ENCODE measurements around the gene SRCAP. TPM values are rescaled to one million over a fixed set of nuclear protein-coding genes. Genes with fewer than 3 reads are reported as not detected.
A peak's percentile ranks its signal among the peaks of the same experiment; 100 is the strongest.
"Not testable (repeated sequence)": the region's sequence is repeated elsewhere in the genome, so short reads cannot be mapped to it uniquely, and the experiment has no call there.

SRCAP gene
- total RNA-seq, 1 donor from 2014 or later = 17.1 TPM

DNA sequence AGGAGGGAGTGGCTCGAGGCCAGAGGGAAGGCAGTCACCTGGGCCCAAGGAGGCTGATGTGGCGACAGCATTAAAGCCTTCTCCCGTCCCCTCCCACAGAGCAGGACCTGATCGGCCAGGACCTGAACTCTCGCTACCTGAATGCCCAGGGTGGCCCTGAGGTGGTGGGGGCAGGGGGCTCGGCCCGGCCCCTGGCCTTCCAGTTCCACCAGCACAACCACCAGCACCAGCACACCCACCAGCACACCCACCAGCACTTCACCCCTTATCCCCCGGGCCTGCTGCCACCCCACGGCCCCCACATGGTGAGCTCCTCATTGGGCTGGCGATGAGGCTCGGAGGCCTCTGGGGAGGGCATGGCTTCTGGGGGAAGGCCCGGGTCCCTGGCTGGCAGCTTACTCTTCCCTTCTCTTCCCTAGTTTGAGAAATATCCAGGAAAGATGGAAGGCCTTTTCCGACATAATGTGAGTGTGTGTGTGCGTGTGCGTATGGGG lies 34.3 kb upstream of the SRCAP start:
- no peak for DNase-seq

- DNase-seq = no peak
These were observed 33.7 kb upstream of the SRCAP start for GRCh38 chr16:30665155-30665829.

GRCh38 chr16:30665830-30666190 lies 33.2 kb upstream of the SRCAP start:
- no peak for DNase-seq

DNA sequence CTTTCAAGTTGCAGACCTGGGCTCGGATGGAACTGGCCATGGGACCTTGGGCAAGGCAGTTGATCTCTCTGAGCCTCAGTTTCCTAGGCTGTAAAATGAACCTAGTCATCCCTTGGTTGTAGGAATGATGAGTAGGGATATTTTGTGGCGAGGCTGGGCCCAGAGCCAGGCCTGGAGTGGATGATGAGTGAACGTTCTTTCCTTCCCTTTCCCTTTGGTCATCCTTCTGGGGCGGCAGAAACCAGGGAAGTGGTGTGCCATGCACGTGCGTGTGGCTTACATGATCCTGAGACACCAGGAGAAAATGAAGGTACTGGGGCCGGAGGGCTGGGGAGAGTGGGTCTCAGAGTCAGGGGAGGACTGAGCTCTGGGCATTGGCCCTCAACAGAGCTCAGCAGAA lies 32.3 kb upstream of the SRCAP start:
- DNase-seq = no peak

DNA sequence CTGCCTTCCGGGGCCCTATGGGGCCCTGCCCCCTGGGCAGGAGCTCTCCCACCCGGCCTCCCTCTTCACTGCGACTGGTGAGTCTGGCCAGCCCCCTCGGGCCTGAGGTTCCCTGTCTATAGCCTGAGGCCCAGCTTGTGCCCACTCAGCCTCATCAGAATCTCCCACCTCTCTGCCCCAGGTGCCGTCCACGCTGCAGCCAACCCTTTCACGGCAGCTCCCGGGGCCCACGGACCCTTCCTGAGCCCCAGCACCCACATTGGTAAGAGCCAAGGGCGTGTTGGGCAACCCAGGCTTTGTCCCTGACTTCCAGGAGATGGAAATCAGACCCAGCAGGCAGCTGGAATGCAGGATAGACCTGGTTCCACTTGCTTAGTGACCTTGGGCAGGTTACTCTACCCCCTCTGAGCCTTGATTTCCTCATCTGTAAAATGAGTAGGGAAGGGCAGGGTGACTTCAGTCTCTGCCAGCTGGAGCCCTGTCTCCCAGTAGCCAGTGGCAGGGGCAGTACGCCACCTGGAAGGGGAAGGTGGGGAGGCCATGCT lies 31.5 kb upstream of the SRCAP start:
- no peak for DNase-seq

- no peak for DNase-seq
These were observed 30.6 kb upstream of the SRCAP start for GRCh38 chr16:30668393-30668792.

DNA sequence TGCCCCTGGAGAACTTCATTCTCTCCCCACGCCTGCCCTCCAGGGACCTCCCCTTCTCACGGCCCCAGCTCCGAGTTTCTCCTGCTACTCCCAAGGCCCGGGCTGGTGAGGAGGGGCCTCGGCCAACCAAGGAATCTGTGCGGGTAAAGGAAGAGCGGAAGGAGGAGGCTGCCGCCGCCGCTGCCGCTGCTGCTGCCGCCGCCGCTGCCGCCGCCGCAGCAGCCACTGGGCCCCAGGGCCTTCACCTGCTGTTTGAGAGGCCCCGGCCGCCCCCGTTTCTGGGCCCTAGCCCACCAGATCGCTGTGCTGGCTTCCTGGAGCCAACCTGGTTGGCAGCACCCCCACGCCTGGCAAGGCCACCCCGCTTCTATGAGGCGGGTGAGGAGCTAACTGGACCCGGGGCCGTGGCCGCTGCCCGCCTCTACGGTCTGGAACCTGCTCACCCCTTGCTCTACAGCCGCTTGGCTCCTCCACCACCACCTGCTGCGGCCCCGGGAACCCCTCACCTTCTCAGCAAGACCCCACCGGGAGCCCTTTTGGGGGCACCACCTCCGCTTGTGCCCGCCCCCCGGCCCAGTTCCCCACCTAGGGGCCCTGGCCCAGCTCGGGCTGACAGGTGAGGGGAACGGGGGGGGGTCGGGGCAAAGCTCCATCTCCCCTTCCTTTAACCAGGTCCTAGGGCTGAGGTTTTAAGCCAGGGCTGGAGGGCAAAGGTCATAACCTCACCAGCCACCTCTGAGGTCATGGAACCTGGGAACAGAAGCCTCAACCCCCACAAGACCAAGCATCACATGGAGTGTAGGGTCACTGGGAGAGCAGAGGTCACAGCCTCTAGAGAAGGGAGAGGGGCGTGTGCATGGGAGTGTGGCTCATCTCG lies 29.7 kb upstream of the SRCAP start:
- no peak for DNase-seq

- DNase-seq = no peak
These were observed 28.8 kb upstream of the SRCAP start for GRCh38 chr16:30669903-30670824.

- no peak for DNase-seq
These were observed 23.8 kb upstream of the SRCAP start for GRCh38 chr16:30675143-30675542.

- DNase-seq = no peak
These were observed 20.9 kb upstream of the SRCAP start for GRCh38 chr16:30677931-30678585.

DNA sequence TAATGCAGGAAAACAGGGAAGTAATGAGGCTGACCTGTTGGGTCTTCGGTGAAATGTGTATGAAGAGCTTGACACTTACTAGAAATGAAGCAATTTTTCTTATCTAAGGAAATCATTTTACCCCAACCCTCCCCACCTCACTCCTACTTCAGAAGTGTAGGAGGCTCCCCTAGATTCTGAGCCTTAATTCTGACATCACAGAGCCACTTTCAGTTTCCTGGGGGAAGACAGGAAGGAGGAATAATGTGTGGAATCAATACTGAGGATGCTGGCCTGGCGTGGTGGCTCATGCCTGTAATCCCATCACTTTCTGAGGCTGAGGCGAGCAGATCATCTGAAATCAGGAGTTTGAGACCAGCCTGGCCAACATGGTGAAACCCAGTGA lies 20.4 kb upstream of the SRCAP start:
- no peak for DNase-seq

GRCh38 chr16:30680326-30680725 lies 18.6 kb upstream of the SRCAP start:
- no peak for DNase-seq

DNA sequence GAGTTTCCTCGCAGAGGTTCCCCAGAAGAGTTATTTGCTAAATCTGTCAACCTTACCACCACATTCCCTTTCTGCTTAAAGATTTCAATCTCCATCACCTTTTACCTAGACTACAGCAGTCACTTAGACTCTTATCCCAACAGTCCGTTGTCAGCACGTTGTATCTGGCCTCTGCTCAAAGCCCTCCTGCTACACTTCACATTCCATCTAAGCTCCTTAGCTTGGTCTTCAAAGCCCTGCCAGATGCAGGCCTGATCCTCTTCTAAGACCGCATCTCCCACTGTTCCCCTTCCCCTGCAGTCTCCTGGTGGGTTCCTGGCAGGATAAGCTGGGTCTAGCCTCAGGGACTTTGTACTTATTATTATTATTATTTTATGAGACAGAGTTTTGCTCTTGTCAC lies 10.3 kb upstream of the SRCAP start:
- no peak for DNase-seq

DNA sequence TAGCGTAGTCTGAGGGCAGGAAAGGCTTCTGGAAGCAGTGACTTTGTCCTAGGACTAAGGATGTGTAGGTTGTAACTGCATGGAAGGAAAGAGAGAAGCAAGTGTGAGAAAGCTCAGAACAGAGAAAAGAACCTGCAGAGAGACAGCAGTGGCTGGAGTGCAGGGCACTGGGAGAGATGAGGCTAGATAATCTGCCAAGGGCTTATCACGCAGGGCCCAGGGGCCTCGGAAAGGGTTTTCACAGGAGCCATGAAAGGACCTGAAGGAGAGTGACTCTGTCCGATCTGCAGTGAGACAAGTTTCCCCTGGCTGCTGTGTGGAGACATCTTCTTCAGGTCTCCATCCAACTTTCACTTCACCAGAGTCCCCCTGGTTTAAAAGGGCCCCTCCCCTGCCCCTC lies 7.1 kb upstream of the SRCAP start:
- DNase-seq = no peak

DNA sequence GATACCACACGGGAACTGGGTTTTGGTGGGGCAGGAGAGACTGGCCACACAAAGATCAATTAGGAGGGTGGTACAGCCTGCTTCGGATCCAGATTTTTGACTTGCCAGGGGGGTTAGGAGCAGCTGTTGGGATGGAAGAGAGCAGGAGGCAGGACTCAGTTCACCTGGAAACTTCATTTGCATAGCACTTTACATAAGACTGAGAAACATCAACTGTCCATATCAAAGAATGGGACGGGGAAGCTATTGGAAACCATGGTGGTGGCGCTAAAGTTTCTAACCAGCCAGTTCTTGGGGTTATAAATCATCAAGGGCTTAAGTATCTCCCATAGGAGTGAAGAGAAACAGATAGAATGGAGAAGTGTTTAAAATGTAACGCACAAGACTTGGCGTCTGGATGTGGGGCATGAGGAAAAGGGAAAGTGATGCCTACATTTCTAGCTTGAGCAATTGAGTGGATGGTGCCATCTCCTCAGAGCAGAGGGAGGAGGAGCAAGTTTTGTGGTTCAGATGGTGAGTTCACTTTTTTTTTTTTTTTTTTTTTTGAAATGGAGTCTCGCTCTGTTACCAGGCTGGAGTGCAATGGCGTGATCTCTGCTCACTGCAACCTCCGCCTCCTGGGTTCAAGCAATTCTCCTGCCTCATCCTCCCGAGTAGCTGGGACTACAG lies 6.4 kb upstream of the SRCAP start:
- DNase-seq = no peak

DNA sequence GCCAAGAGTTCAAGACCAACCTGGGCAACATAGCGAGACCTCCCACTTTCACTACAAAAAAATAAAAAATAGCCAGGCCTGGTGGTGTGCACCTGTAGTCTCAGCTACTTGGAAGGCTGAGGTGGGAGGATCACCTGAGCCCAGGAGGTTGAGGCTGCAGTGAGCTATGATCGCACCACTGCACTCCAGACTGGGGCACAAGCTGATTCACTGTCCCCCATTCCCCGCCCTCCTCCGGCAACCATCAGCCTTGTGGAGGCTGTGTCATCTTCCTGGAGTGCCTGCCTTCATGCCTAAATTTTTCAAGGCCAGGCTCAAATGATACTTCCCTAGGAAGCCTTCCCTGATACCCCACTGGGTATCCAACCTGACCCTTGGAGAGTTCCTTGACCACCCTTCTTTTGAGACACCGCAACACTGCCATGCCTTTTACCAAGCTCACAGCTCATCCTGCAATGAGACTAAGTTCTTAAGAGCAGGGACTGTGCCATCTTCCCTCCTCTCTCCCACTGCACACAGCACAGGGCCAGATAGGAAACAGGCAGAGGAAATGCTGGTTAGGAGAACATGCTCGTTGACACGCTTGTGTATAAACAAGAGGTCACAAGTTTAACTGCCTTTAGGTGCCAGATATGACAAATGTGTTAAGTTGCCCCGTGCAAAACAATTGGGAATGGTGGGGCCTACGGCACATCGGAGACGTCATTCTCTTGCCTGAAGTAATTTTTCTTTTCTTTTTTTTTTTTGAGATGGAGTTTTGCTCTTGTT lies 3.9 kb upstream of the SRCAP start:
- no peak for DNase-seq

- not testable (repeated sequence) for DNase-seq
These were observed 2.3 kb upstream of the SRCAP start for GRCh38 chr16:30696646-30697045.

GRCh38 chr16:30697264-30698138 lies 1.5 kb upstream of the SRCAP start:
- DNase-seq = peak; percentile 97

DNA sequence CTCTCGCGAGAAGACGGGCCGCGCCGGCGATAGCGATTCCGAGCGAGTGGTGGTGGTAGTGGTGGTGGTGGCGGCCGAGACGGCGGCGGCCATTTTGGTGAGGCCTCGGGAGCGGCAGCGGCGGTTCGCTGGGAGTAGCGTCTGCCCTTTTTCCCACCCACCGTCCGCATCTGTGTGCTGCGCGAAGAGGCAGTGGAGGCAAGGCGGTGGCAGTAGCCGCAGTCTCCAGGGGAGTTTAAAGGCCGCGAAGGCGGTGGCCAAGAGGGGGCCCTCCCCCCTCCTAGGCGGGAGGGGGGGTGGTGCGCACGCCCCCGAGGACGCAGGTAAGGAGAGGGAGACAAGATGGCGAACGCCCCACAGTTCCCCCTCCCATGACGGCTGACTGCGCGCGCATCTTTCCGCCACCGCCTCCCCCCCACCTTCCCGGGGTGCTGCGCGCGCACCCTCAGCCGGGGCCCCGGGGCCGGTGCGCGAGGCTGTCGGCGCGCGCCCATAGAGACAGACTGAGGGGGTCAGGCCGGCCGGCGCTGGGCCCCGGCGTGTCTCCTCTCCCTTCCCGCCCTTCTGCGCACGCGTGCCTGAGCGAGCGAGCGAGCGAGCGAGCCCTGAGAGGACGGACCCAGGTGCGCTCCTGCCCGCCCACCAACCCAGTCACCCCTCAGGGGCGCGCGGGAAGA lies 694 bp upstream of the SRCAP start:
- peak; percentile 89 for DNase-seq
